Kidney epithelial cell (primary cell): ENCODE data around the gene CDC25B. TPM values are rescaled to one million over a fixed set of nuclear protein-coding genes. Genes with fewer than 3 reads are reported as not detected.
A peak's percentile ranks its signal among the peaks of the same experiment; 100 is the strongest.

Experiments
- DNase-seq: peaks from one replicate; pipeline ENCODE4 v3.0.0-alpha.2; 2010; ENCODE audit warnings: low read depth
- H3K27me3 ChIP-seq: 2 replicates; pipeline ENCODE4 v1.6.0; 2011; ENCODE audit warnings: low read length; ENCODE audit not compliant: control insufficient read depth, insufficient read depth
- H3K36me3 ChIP-seq: 2 replicates; pipeline ENCODE4 v1.5.1; 2011; ENCODE audit warnings: low read length; ENCODE audit not compliant: control insufficient read depth, insufficient read depth
- H3K4me3 ChIP-seq: 2 replicates; pipeline ENCODE4 v1.5.1; 2011; ENCODE audit warnings: low read depth, mild to moderate bottlenecking, control low read depth, low read length
- total RNA-seq: library from RNA; depleted of rRNA; stranded (reverse); fragments of >200 nt; gene quantifications from 2 replicates; pipeline ENCODE4 v1.2.3, GENCODE V29; 2015
- TF ChIP-seq, protein P1 (sequence below): IDR thresholded peaks from 2 replicates; pipeline ENCODE4 v1.5.1; 2011; ENCODE audit warnings: mild to moderate bottlenecking, moderate library complexity, low read length, control low read depth, inconsistent platforms; ENCODE audit not compliant: insufficient read depth, poor library complexity, severe bottlenecking

CDC25B gene
- total RNA-seq, 1 donor from 2014 or later, result 8.3 TPM

DNA sequence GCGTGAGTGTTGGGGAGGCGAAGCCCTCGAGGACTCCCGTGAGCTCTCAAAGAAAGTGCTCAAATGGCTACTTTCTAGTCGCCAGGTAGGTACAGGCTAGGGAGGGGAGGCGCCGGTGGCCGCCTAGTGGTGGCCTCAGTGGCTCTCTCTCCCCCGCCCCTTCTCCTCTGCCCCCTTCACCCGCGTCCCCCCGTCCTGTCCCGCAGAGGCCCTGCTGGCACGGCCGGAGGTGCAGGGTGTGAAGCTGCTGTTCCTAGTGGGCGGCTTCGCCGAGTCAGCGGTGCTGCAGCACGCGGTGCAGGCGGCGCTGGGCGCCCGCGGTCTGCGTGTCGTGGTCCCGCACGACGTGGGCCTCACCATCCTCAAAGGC lies 44.8 kb upstream of the CDC25B start:
- no peak overlapping the region for H3K4me3 ChIP-seq
- DNase-seq, result no peak
- peaks cover 44% of the 10 kb centered on the region for H3K27me3 ChIP-seq
- H3K36me3 ChIP-seq, result peaks cover 1% of the 10 kb centered on the region
- TF ChIP-seq, protein P1, sequence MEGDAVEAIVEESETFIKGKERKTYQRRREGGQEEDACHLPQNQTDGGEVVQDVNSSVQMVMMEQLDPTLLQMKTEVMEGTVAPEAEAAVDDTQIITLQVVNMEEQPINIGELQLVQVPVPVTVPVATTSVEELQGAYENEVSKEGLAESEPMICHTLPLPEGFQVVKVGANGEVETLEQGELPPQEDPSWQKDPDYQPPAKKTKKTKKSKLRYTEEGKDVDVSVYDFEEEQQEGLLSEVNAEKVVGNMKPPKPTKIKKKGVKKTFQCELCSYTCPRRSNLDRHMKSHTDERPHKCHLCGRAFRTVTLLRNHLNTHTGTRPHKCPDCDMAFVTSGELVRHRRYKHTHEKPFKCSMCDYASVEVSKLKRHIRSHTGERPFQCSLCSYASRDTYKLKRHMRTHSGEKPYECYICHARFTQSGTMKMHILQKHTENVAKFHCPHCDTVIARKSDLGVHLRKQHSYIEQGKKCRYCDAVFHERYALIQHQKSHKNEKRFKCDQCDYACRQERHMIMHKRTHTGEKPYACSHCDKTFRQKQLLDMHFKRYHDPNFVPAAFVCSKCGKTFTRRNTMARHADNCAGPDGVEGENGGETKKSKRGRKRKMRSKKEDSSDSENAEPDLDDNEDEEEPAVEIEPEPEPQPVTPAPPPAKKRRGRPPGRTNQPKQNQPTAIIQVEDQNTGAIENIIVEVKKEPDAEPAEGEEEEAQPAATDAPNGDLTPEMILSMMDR, result peak; percentile 18

DNA sequence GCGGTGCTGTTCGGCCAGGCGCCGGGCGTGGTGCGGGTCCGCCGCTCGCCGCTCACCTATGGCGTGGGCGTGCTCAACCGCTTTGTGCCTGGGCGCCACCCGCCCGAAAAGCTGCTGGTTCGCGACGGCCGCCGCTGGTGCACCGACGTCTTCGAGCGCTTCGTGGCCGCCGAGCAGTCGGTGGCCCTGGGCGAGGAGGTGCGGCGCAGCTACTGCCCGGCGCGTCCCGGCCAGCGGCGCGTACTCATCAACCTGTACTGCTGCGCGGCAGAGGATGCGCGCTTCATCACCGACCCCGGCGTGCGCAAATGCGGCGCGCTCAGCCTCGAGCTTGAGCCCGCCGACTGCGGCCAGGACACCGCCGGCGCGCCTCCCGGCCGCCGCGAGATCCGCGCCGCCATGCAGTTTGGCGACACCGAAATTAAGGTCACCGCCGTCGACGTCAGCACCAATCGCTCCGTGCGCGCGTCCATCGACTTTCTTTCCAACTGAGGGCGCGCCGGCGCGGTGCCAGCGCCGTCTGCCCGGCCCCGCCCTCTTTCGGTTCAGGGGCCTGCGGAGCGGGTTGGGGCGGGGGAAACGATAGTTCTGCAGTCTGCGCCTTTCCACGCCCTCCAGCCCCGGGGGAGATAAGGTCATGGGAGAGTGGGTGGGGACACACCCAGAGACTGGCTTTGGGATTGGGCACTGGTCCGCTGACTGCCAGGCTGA lies 44.3 kb upstream of the CDC25B start:
- TF ChIP-seq, protein P1, result no peak
- peaks cover 44% of the 10 kb centered on the region for H3K27me3 ChIP-seq
- H3K36me3 ChIP-seq, result peaks cover 1% of the 10 kb centered on the region
- no peak for DNase-seq
- H3K4me3 ChIP-seq, result peak overlapping the region; percentile 21

DNA sequence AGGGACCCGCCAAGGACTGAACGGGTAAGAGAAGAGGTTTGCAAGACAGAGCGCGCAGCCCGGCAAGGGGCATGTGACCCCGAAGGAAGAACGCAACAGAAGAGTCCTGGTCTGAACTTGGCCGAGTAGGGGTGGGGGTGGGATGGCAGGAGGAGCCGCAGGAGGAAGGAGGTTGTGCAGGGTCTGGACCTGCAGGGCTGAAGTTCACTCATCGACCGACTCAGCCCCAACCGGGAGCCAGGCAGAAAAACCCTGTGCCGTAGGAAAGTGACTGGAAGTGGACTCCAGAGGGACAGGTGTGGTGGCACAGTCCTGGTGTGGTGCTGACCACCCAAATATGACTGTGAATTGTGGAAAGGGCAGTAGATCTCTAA lies 43.7 kb upstream of the CDC25B start:
- TF ChIP-seq, protein P1, result no peak
- Histone ChIP-seq H3K27me3 (peaks cover 42% of the 10 kb centered on the region), H3K36me3 (peaks cover 1% of the 10 kb centered on the region), H3K4me3 (no peak overlapping the region)
- no peak for DNase-seq

DNA sequence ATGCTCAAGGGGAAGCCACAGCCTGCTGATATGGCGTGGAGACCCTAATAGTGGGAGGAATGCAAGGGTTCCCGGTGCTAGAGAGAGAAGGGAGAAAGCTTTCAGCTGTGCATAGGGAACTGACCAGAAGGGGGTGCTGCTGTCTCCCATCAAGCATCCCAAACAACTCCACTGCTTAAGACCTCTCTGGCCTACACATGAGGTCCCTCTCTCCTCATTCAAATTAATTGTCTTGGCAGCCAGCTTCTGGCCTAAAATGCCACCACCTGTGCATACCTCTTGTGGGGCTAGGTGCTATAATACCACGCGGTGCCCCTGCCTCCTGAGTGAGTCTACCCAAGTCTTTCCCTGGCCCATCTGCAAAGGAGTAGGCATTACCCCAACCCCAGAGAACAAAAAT lies 43.0 kb upstream of the CDC25B start:
- no peak overlapping the region for H3K4me3 ChIP-seq
- no peak for DNase-seq
- peaks cover 1% of the 10 kb centered on the region for H3K36me3 ChIP-seq
- TF ChIP-seq, protein P1, result peak; percentile 84
- H3K27me3 ChIP-seq, result peaks cover 42% of the 10 kb centered on the region

DNA sequence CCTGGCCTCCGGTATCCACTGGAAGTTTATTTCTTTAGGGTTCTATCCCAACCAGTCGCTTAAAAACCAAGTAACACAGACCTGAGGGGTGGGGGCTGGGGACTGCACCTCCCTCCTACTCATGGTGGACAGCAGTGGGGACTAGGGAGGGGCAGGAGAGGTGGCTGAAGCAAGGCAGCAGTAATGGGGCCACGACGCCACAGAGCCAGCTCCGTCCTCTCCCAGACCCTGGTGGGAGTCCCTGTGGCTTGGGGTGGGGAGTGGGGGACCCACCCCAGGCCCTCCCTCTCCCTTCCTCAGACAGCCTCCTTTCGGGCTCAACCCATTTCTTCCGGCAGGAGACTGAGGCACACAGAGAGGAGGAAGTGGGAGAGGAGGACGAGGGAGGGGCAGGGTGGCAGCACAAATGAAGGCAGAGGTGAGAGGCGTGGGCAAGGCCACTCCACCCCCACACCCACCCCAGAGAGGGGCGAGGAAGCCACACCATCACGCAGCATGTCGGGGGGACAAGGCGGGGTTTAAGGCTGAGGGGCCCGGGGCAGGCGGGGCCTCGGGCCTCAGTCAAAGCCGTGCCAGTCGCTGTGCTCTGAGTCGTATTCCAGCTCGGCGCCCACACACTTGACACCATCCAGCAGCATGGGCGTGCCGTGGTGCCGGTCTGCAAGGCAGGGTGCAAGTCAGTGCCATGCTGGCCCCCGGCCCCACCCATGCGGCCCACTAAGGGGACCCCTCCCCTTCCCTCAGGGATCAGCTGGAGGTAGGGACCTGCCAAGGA lies 42.4 kb upstream of the CDC25B start:
- H3K4me3 ChIP-seq, result no peak overlapping the region
- peaks cover 4% of the 10 kb centered on the region for H3K36me3 ChIP-seq
- peaks cover 38% of the 10 kb centered on the region for H3K27me3 ChIP-seq
- TF ChIP-seq, protein P1, result no peak
- DNase-seq, result no peak
